PC-3 (cell line): ENCODE data around the gene KNG1.

ENCODE experiments used
- EZH2 ChIP-seq: fragments of 300-600 bp; sonication (generic); IDR thresholded peaks from one replicate; pipeline ENCODE4 v1.6.1; 2017; ENCODE audit warnings: antibody characterized with exemption, mild to moderate bottlenecking, low read length; ENCODE audit not compliant: unreplicated experiment
- EZH2phosphoT487 ChIP-seq: fragments of 300-600 bp; sonication (generic); IDR thresholded peaks from 2 replicates; pipeline ENCODE4 v1.6.1; 2018; ENCODE audit warnings: mild to moderate bottlenecking, antibody characterized with exemption, low read length, borderline replicate concordance
- TF ChIP-seq, protein P1 (sequence below): fragments of 300-600 bp; sonication (generic); conservative IDR thresholded peaks from 2 replicates; pipeline ENCODE4 v1.5.1; 2017; ENCODE audit warnings: antibody characterized with exemption, low read depth, mild to moderate bottlenecking, low read length

DNA sequence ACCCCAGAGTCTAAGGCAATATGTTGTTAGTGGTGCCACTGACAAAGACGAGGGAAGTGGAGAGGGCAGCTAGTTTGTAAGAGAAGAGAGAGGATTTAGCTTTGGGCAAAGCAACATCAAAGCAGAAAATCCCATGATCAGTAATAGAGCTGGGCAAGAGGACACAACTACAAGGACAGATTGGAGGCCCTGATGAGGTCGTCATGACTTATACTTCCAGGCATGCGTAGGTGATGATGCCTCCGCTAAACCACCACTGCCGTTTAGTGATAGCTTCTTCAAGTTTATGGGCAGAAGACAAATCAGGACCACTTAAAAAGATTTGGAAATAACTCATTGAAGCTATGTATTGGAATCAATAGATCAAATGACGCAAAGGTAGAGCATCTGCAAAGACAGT, 48.7 kb upstream of the KNG1 start:
- TF ChIP-seq, protein P1, sequence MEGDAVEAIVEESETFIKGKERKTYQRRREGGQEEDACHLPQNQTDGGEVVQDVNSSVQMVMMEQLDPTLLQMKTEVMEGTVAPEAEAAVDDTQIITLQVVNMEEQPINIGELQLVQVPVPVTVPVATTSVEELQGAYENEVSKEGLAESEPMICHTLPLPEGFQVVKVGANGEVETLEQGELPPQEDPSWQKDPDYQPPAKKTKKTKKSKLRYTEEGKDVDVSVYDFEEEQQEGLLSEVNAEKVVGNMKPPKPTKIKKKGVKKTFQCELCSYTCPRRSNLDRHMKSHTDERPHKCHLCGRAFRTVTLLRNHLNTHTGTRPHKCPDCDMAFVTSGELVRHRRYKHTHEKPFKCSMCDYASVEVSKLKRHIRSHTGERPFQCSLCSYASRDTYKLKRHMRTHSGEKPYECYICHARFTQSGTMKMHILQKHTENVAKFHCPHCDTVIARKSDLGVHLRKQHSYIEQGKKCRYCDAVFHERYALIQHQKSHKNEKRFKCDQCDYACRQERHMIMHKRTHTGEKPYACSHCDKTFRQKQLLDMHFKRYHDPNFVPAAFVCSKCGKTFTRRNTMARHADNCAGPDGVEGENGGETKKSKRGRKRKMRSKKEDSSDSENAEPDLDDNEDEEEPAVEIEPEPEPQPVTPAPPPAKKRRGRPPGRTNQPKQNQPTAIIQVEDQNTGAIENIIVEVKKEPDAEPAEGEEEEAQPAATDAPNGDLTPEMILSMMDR, result no peak
- TF ChIP-seq EZH2 (no peak), EZH2phosphoT487 (no peak)
